Thoracic aorta (tissue), 2 donors: ENCODE results near the gene MROH8. TPM values are rescaled to one million over a fixed set of nuclear protein-coding genes. Genes with fewer than 3 reads are reported as not detected.

Experiments
- ATAC-seq: fragments of 150-250 bp; one replicate; pipeline ENCODE4 v1.8.0; 2017; ENCODE audit warnings: low read depth; ENCODE audit not compliant: insufficient number of reproducible peaks, low FRiP score
- DNase-seq: peaks from one replicate; pipeline ENCODE4 v3.0.0-alpha.2; 2020; ENCODE audit warnings: low spot score
- H3K27ac ChIP-seq, 2 donors: fragments of 200-600 bp; sonication (generic); 1 replicate in 1 of 2; 2 replicates in 1 of 2; pipeline ENCODE4 v1.5.1; 2016; ENCODE audit warnings: mild to moderate bottlenecking in 2 of 2, moderate library complexity in 2 of 2
- H3K27me3 ChIP-seq: fragments of 200-600 bp; sonication (generic); replicated peaks from 2 replicates; pipeline ENCODE4 v1.6.0; 2016; ENCODE audit warnings: mild to moderate bottlenecking; ENCODE audit not compliant: insufficient read depth
- H3K36me3 ChIP-seq: fragments of 200-600 bp; sonication (generic); one replicate; pipeline ENCODE4 v1.5.1; 2016
- H3K4me1 ChIP-seq, 2 donors: fragments of 200-600 bp; sonication (generic); 1 replicate in 1 of 2; 2 replicates in 1 of 2; pipeline versions ENCODE4 v1.5.1 to v1.6.0; 2016; ENCODE audit warnings: low read depth in 2 of 2, mild to moderate bottlenecking in 1 of 2; ENCODE audit not compliant: control insufficient read depth in 1 of 2
- H3K4me3 ChIP-seq: fragments of 200-600 bp; sonication (generic); 2 replicates; pipeline ENCODE4 v1.5.1; 2016; ENCODE audit warnings: mild to moderate bottlenecking
- H3K9me3 ChIP-seq: fragments of 200-600 bp; sonication (generic); 2 replicates; pipeline ENCODE4 v1.5.1; 2016
- total RNA-seq, 2 donors: library from RNA; depleted of rRNA; stranded (reverse); fragments of >200 nt; gene quantifications; one replicate each; pipeline versions ENCODE4 v1.1.0 to v1.2.3, GENCODE V29; 2016
- TF ChIP-seq, protein P1 (sequence below): fragments of 200-600 bp; sonication (generic); IDR thresholded peaks from one replicate; pipeline ENCODE4 v1.5.1; 2019; ENCODE audit warnings: antibody characterized with exemption

MROH8 gene
- total RNA-seq, 2 donors from 2014 or later: 1.6 to 12.7 TPM

- DNase-seq (no peak), ATAC-seq (no peak)
- Histone ChIP-seq H3K4me1 (peaks cover 11 to 25% of the 10 kb centered on the region in 2 donors), H3K27ac (no peak overlapping the region), H3K9me3 (no peaks in the 10 kb centered on the region), H3K4me3 (no peak overlapping the region), H3K36me3 (peaks cover 8% of the 10 kb centered on the region), H3K27me3 (no peaks in the 10 kb centered on the region)
- TF ChIP-seq, protein P1, sequence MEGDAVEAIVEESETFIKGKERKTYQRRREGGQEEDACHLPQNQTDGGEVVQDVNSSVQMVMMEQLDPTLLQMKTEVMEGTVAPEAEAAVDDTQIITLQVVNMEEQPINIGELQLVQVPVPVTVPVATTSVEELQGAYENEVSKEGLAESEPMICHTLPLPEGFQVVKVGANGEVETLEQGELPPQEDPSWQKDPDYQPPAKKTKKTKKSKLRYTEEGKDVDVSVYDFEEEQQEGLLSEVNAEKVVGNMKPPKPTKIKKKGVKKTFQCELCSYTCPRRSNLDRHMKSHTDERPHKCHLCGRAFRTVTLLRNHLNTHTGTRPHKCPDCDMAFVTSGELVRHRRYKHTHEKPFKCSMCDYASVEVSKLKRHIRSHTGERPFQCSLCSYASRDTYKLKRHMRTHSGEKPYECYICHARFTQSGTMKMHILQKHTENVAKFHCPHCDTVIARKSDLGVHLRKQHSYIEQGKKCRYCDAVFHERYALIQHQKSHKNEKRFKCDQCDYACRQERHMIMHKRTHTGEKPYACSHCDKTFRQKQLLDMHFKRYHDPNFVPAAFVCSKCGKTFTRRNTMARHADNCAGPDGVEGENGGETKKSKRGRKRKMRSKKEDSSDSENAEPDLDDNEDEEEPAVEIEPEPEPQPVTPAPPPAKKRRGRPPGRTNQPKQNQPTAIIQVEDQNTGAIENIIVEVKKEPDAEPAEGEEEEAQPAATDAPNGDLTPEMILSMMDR: no peak
These were observed 39.1 kb upstream of the MROH8 start for GRCh38 chr20:37218441-37218840.

DNA sequence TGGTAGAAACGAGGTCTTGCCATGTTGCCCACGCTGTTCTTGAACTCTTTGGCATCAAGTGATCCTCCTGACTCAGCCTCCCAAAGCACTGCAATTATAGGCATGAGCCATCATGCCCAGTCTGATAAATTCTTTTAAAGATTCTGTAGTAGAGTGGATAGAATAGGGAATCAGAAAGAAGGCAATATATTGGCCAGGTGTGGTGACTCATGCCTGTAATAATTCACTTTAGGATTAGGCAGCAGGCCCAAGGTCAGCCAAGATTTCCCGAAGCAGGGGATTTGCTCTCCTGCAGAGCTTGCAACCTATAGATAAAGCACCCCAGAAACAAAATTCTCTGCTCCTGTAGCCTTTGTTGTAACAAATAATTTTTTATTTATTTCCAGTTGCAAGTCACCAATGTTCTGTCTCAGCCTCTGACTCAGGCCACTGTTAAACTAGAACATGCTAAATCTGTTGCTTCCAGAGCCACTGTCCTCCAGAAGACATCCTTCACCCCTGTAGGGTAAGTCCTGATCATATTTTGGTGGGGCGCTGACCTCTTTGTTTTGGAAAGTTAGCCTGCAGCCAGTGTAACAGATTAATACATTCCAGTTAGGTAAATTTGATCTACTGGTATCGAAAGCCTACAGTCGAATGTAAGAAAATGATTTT, 30.4 kb upstream of the MROH8 start:
- H3K9me3 ChIP-seq: no peaks in the 10 kb centered on the region
- H3K27ac ChIP-seq: no peak overlapping the region
- DNase-seq (no peak), ATAC-seq (no peak)
- H3K27me3 ChIP-seq: no peaks in the 10 kb centered on the region
- no peak overlapping the region for H3K4me3 ChIP-seq
- no peaks in the 10 kb centered on the region for H3K4me1 ChIP-seq
- TF ChIP-seq, protein P1: no peak
- H3K36me3 ChIP-seq: peaks cover 30% of the 10 kb centered on the region

DNA sequence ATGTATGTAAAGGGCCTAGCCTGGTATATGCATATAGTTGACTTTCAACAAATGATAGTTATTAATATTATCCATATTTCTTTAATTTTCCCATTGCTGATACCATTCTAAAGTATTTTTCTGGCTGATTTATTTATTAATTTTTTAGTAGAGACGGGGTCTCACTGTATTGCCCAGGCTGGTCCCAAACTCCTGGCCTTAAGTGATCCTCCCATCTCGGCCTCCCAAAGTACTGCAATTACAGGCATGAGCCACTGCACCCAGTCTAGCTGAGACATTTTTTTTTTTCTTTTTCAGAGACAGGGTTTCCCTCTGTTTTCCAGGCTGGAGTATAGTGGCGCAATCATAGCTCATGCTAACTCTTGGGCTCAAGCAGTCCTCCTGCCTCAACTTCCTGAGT, 29.8 kb upstream of the MROH8 start:
- DNase-seq (no peak), ATAC-seq (no peak)
- Histone ChIP-seq H3K4me3 (no peak overlapping the region), H3K4me1 (no peaks in the 10 kb centered on the region), H3K27ac (no peak overlapping the region), H3K27me3 (no peaks in the 10 kb centered on the region), H3K9me3 (no peaks in the 10 kb centered on the region), H3K36me3 (peaks cover 36% of the 10 kb centered on the region)
- TF ChIP-seq, protein P1: no peak

GRCh38 chr20:37207171-37207570, 27.8 kb upstream of the MROH8 start:
- no peak for ATAC-seq
- Histone ChIP-seq H3K36me3 (peaks cover 47% of the 10 kb centered on the region), H3K27ac (no peak overlapping the region), H3K4me1 (no peaks in the 10 kb centered on the region), H3K27me3 (no peaks in the 10 kb centered on the region), H3K9me3 (no peaks in the 10 kb centered on the region), H3K4me3 (no peak overlapping the region)
- DNase-seq: no peak
- TF ChIP-seq, protein P1: no peak

DNA sequence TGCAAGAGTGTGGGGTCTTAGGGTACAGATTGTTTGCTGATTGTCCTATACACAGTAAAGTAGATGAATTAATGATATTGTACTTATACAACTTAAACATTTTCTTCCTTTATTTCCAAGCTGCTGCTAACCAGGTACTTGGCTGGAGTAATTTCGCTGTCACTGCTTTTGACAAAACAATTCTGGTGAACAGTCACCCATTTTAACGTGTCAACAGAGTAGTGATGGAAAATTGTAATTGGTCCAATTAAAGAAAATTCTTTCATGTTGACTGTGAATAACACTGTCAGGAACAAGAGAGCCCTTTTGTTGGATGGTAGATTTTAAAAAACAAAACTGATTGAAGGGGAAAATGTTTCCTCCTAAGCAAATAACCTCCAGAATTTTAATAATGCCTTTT, 26.4 kb upstream of the MROH8 start:
- TF ChIP-seq, protein P1: no peak
- Histone ChIP-seq H3K4me1 (peaks cover 0 to 6% of the 10 kb centered on the region in 2 donors), H3K4me3 (no peak overlapping the region), H3K36me3 (peaks cover 41% of the 10 kb centered on the region), H3K27me3 (no peaks in the 10 kb centered on the region), H3K27ac (no peak overlapping the region), H3K9me3 (no peaks in the 10 kb centered on the region)
- DNase-seq: no peak
- ATAC-seq: no peak
